Ovary (tissue), 9 donors: ENCODE data around the gene MICAL2. TPM values are rescaled to one million over a fixed set of nuclear protein-coding genes. Genes with fewer than 3 reads are reported as not detected.
A peak's percentile ranks its signal among the peaks of the same experiment; 100 is the strongest.

Experiments
- DNase-seq, 5 donors: peaks; one replicate each; pipeline ENCODE4 v3.0.0-alpha.2; 2019 to 2020
- H3K27ac ChIP-seq, 2 donors: fragments of 200-600 bp; one replicate each; pipeline versions ENCODE4 v1.5.1 to v1.8.0; 2019 to 2022
- H3K27me3 ChIP-seq: fragments of 200-600 bp; one replicate; pipeline ENCODE4 v1.8.0; 2022
- H3K36me3 ChIP-seq: fragments of 200-600 bp; sonication (generic); one replicate; pipeline ENCODE4 v1.5.1; 2019
- H3K4me1 ChIP-seq: one replicate; pipeline ENCODE4 v1.8.1; 2013; ENCODE audit warnings: mild to moderate bottlenecking, moderate library complexity; ENCODE audit not compliant: insufficient read depth
- H3K4me3 ChIP-seq: fragments of 200-600 bp; sonication (generic); one replicate; pipeline ENCODE4 v1.5.1; 2017
- H3K9me3 ChIP-seq, 2 donors: fragments of 200-600 bp in 1 of 2; sonication (generic) in 1 of 2; one replicate each; pipeline versions ENCODE4 v1.5.1 to v1.8.1; 2013 to 2019; ENCODE audit warnings: mild to moderate bottlenecking in 1 of 2, moderate library complexity in 1 of 2
- CTCF ChIP-seq, 3 donors: fragments of 450-650 bp in 2 of 3; fragments of 200-600 bp in 1 of 3; IDR thresholded peaks; one replicate each; pipeline versions ENCODE4 v1.5.1 to v1.8.0; 2016 to 2022; ENCODE audit warnings: antibody characterized with exemption in 3 of 3, mild to moderate bottlenecking in 1 of 3
- EP300 ChIP-seq: sonication (generic); formaldehyde crosslinking; IDR thresholded peaks from one replicate; pipeline ENCODE4 v1.6.1; 2017; ENCODE audit warnings: antibody characterized with exemption
- POLR2A ChIP-seq: fragments of 450-650 bp; IDR thresholded peaks from one replicate; pipeline ENCODE4 v1.6.1; 2017; ENCODE audit warnings: antibody characterized with exemption, mild to moderate bottlenecking, moderate library complexity
- WGBS, 3 donors: extraction: QIAGEN DNeasy Blood & Tissue Kit in 1 of 3; methylation state at CpG; one replicate each; pipeline versions ENCODE4 v1.1.5 to v1.1.7; 2013 to 2017; 5-methylcytosine and 5-hydroxymethylcytosine counted together
- intact Hi-C, 4 donors: fragments of 100-400 bp; cut with DNase I; formaldehyde crosslinking; loops; one replicate each; pipeline versions ENCODE4 v1.11.0 to v1.15.1; 2022 to 2023
- polyA plus RNA-seq, 2 donors: library from polyadenylated mRNA; stranded (reverse); fragments of 200-250 nt in 1 of 2; fragments of 350-450 nt in 1 of 2; fragmentation: Illumina TruSeq in 1 of 2; extraction: RNeasy Lipid Tissue Mini Kit (QIAGEN cat#74804) in 1 of 2; gene quantifications; one replicate each; pipeline ENCODE4 v1.2.3, GENCODE V29; 2013 to 2014
- total RNA-seq, 7 donors: library from RNA; depleted of rRNA in 2 of 7; stranded (reverse); fragments of >200 nt in 2 of 7; fragmentation: NEBNext Ultra II Directional in 3 of 7; extraction: Animal tissue kit (Norgen Biotek cat#: 25700) in 3 of 7; gene quantifications; one replicate each; pipeline versions ENCODE4 v1.1.0 to v1.2.4, GENCODE V29; 2016 to 2023
- donor health status: DM: no; HTN: no; CAD: no; lungs with moderate emphysema.
- donor health status: DM: no; HTN: no; CAD: no.
- donor health status: Bipolar disorder and iron deficiency.
- donor health status: DM: yes; HTN: yes; CAD: no.
- donor health status: DM: no; HTN: no; CAD: no.
- donor health status: DM: yes; HTN: yes; CAD: no.

Gene MICAL2
- total and polyA plus RNA-seq, 9 donors, result 10.7 to 73.6 (median 32.5) TPM

GRCh38 chr11:12110714-12111548, 541 bp downstream of the MICAL2 start:
- Histone ChIP-seq H3K27me3 (no peaks in the 10 kb centered on the region), H3K9me3 (no peaks in the 10 kb centered on the region), H3K4me3 (peak overlapping the region; percentile 72), H3K36me3 (no peaks in the 10 kb centered on the region), H3K27ac (peak overlapping the region; percentile 53 to 66), H3K4me1 (peaks cover 4% of the 10 kb centered on the region)
- DNase-seq, result peak in 4 of 5 donors; percentile 39 to 74 (median 46)
- TF ChIP-seq EP300 (no peak), POLR2A (no peak), CTCF (IDR thresholded peaks at IDR 0.05) (no peak)
- 18 to 21% (median 20%) methylated on average over 31 to 67 of the region's 67 CpGs for WGBS, 3 donors
- intact Hi-C loops, result loop anchor here in 2 of 4 donors (10.0 kb wide), 2 partner anchors 114 to 124 kb away; no protein-coding TSS in a partner anchor

GRCh38 chr11:12111549-12112520, 1.4 kb downstream of the MICAL2 start:
- Histone ChIP-seq H3K4me1 (peaks cover 4% of the 10 kb centered on the region), H3K36me3 (no peaks in the 10 kb centered on the region), H3K27me3 (no peaks in the 10 kb centered on the region), H3K9me3 (no peaks in the 10 kb centered on the region), H3K27ac (peak overlapping the region in 1 of 2 donors; percentile 66), H3K4me3 (peak overlapping the region; percentile 72)
- 76 to 82% (median 79%) methylated on average over 11 to 12 of the region's 12 CpGs for WGBS, 3 donors
- intact Hi-C loops, result loop anchor here in 2 of 4 donors (10.0 kb wide), 2 partner anchors 113 to 123 kb away; no protein-coding TSS in a partner anchor
- TF ChIP-seq POLR2A (no peak), CTCF (IDR thresholded peaks at IDR 0.05) (no peak)
- DNase-seq, result peak in 1 of 5 donors; percentile 27

GRCh38 chr11:12112750-12113149, 2.4 kb downstream of the MICAL2 start:
- 91 to 98% (median 94%) methylated on average over 2 of the region's 2 CpGs for WGBS, 3 donors
- no peaks in the 10 kb centered on the region for H3K27me3 ChIP-seq
- intact Hi-C loops, result loop anchor here in 2 of 4 donors (10.0 kb wide), 2 partner anchors 112 to 122 kb away; no protein-coding TSS in a partner anchor
- peaks cover 4% of the 10 kb centered on the region for H3K4me1 ChIP-seq
- H3K9me3 ChIP-seq, result no peaks in the 10 kb centered on the region
- TF ChIP-seq EP300, result no peak
- no peak for TF ChIP-seq POLR2A
- no peak for TF ChIP-seq CTCF (IDR thresholded peaks at IDR 0.05)
- no peak overlapping the region for H3K4me3 ChIP-seq
- H3K36me3 ChIP-seq, result no peaks in the 10 kb centered on the region
- no peak for DNase-seq
- peak overlapping the region in 1 of 2 donors; percentile 28 for H3K27ac ChIP-seq

- WGBS, 3 donors, result 78 to 80% (median 79%) methylated on average over 8 of the region's 8 CpGs
- H3K9me3 ChIP-seq, result no peaks in the 10 kb centered on the region
Measured at GRCh38 chr11:12113294-12113693, 2.9 kb downstream of the MICAL2 start.

More at GRCh38 chr11:12113294-12113693, 2.9 kb downstream of the MICAL2 start:
- DNase-seq, result no peak
- Histone ChIP-seq H3K27ac (no peak overlapping the region), H3K4me1 (peaks cover 4% of the 10 kb centered on the region), H3K36me3 (no peaks in the 10 kb centered on the region), H3K4me3 (no peak overlapping the region), H3K27me3 (no peaks in the 10 kb centered on the region)
- TF ChIP-seq CTCF (IDR thresholded peaks at IDR 0.05) (no peak), POLR2A (no peak), EP300 (no peak)
- intact Hi-C loops, result loop anchor here in 2 of 4 donors (10.0 kb wide), 2 partner anchors 112 to 122 kb away; no protein-coding TSS in a partner anchor
